HepG2 (cell line): ENCODE measurements around the gene TLR6. TPM values are rescaled to one million over a fixed set of nuclear protein-coding genes. Genes with fewer than 3 reads are reported as not detected.

ENCODE experiments used
- ATAC-seq: fragments of 200-7000 bp; cut with Tn5 transposase; 3 replicates; pipeline ENCODE4 v1.9.1; 2020; ENCODE audit warnings: mild to moderate bottlenecking, moderate library complexity
- BruUV-seq: library from RNA; stranded (reverse); fragments of 400-500 nt; replicated peaks from 2 replicates; lab custom pipeline; 2021; lab: Mats Ljungman, UMichigan
- CTCF ChIA-PET: fragments of 300-600 bp; formaldehyde crosslinking; extraction: SDS; loops from one replicate; lab custom pipeline; 2021; ENCODE audit warnings: low total read pairs, inconsistent platforms, low intra/inter-chr PET ratio; lab: Yijun Ruan, JAX
- POLR2A ChIA-PET: fragments of 350-600 bp; sonication (Branson Sonifier 250); formaldehyde crosslinking; loops from one replicate; lab custom pipeline; 2020; ENCODE audit warnings: antibody characterized with exemption, inconsistent platforms; lab: Yijun Ruan, JAX
- DNase-seq: peaks from one replicate; pipeline ENCODE4 v3.0.0-alpha.2; 2015; ENCODE audit warnings: low spot score
- FAIRE-seq: peaks from 3 replicates; lab custom pipeline; 2011; peaks lifted over from hg19 to GRCh38; lab: Jason Lieb, UNC
- H2AFZ ChIP-seq: one replicate; pipeline ENCODE4 v1.6.1; 2011; ENCODE audit warnings: low read length, inconsistent platforms
- H3K27ac ChIP-seq: fragments of 300-600 bp; 3 replicates; pipeline ENCODE4 v1.8.0; 2011; ENCODE audit warnings: mixed run types, mild to moderate bottlenecking, mixed read lengths, low read length, inconsistent platforms; ENCODE audit not compliant: insufficient read depth; ENCODE audit errors: extremely low read length
- H3K27me3 ChIP-seq, 2 experiments: fragments of 200-600 bp in 1 of 2; 2 replicates in 1 of 2; 3 replicates in 1 of 2; pipeline versions ENCODE4 v1.6.0 to v1.8.0; 2011; ENCODE audit warnings: low read length in 2 of 2, mild to moderate bottlenecking in 2 of 2, moderate library complexity in 2 of 2, inconsistent platforms in 1 of 2; ENCODE audit not compliant: insufficient read depth in 2 of 2, control insufficient read depth in 1 of 2
- H3K36me3 ChIP-seq, 2 experiments: fragments of 200-600 bp in 1 of 2; replicated peaks in 1 of 2; 2 replicates in 1 of 2; 3 replicates in 1 of 2; pipeline versions ENCODE4 v1.5.1 to v1.8.0; 2011; ENCODE audit warnings: low read length in 2 of 2, inconsistent platforms in 1 of 2; ENCODE audit not compliant: insufficient read depth in 2 of 2, control insufficient read depth in 1 of 2
- H3K4me1 ChIP-seq: 2 replicates; pipeline ENCODE4 v1.5.1; 2012; ENCODE audit warnings: low read length, inconsistent platforms; ENCODE audit not compliant: insufficient read depth
- H3K4me2 ChIP-seq: 2 replicates; pipeline ENCODE4 v1.6.0; 2011; ENCODE audit warnings: low read depth, low read length, inconsistent platforms
- H3K4me3 ChIP-seq, 3 experiments: fragments of 200-600 bp in 1 of 3; sonication (generic), shearing (Covaris generic) in 1 of 3; replicated peaks in 1 of 3; 2 replicates each; pipeline ENCODE4 v1.5.1; 2011 to 2016; ENCODE audit warnings: low read length in 3 of 3, inconsistent platforms in 2 of 3, low read depth in 2 of 3, mild to moderate bottlenecking in 2 of 3, control low read depth in 1 of 3, mixed read lengths in 1 of 3; ENCODE audit not compliant: insufficient read depth in 1 of 3
- H3K79me2 ChIP-seq: one replicate; pipeline ENCODE4 v1.6.1; 2011; ENCODE audit warnings: low read length, inconsistent platforms; ENCODE audit not compliant: insufficient read depth
- H3K9ac ChIP-seq: 2 replicates; pipeline ENCODE4 v1.6.0; 2011; ENCODE audit warnings: mild to moderate bottlenecking, low read depth, low read length, inconsistent platforms; ENCODE audit not compliant: insufficient read depth
- H3K9me3 ChIP-seq: 2 replicates; pipeline ENCODE4 v1.5.1; 2012; ENCODE audit warnings: mild to moderate bottlenecking, low read length
- H4K20me1 ChIP-seq: 2 replicates; pipeline ENCODE4 v1.6.0; 2011; ENCODE audit warnings: inconsistent platforms, mild to moderate bottlenecking, low read length, moderate library complexity; ENCODE audit not compliant: insufficient read depth
- DR1 ChIP-seq: sonication (generic); formaldehyde crosslinking; IDR thresholded peaks from 2 replicates; pipeline ENCODE4 v1.8.0; 2021; ENCODE audit warnings: mild to moderate bottlenecking, missing genetic modification reagents, inconsistent platforms
- MTA3 ChIP-seq: sonication (generic); formaldehyde crosslinking; IDR thresholded peaks from 2 replicates; pipeline ENCODE4 v1.4.0; 2020; ENCODE audit warnings: missing genetic modification reagents
- NCOA2 ChIP-seq: sonication (generic); formaldehyde crosslinking; IDR thresholded peaks from 2 replicates; pipeline ENCODE4 v1.8.0; 2022; ENCODE audit warnings: inconsistent platforms
- PTBP1 ChIP-seq: fragments of 200-400 bp; formaldehyde crosslinking; IDR thresholded peaks from 2 replicates; pipeline ENCODE4 v1.6.1; 2018; ENCODE audit warnings: low read length, low read depth; ENCODE audit not compliant: poor library complexity, severe bottlenecking
- ZNF446 ChIP-seq: sonication (generic); formaldehyde crosslinking; IDR thresholded peaks from 2 replicates; pipeline ENCODE4 v1.5.0; 2020; ENCODE audit warnings: mild to moderate bottlenecking, missing genetic modification reagents
- ZNF512 ChIP-seq: sonication (generic); formaldehyde crosslinking; IDR thresholded peaks from 2 replicates; pipeline ENCODE4 v1.4.0; 2020; ENCODE audit warnings: mild to moderate bottlenecking, missing genetic modification reagents
- ZNF576 ChIP-seq: sonication (generic); formaldehyde crosslinking; IDR thresholded peaks from 2 replicates; pipeline ENCODE4 v1.4.0; 2020; ENCODE audit warnings: mild to moderate bottlenecking, missing genetic modification reagents
- ZNF883 ChIP-seq: sonication (generic); formaldehyde crosslinking; IDR thresholded peaks from 2 replicates; pipeline ENCODE4 v1.5.1; 2020; ENCODE audit warnings: mild to moderate bottlenecking, missing genetic modification reagents; ENCODE audit errors: not compliant biosample characterization
- ZSCAN29 ChIP-seq: sonication (generic); formaldehyde crosslinking; conservative IDR thresholded peaks from 2 replicates; pipeline ENCODE4 v1.4.0; 2020; ENCODE audit warnings: mild to moderate bottlenecking, missing genetic modification reagents
- WGBS: methylation state at CpG from one replicate; pipeline ENCODE4 v1.1.6; 2017; ENCODE audit warnings: low lambda C conversion rate; 5-methylcytosine and 5-hydroxymethylcytosine counted together
- in situ Hi-C: cut with HindIII; loops from 2 replicates; pipeline ENCODE4 v1.10.0; 2017; ENCODE audit warnings: low pct_unique_long_range_greater_than_20kb; ENCODE audit not compliant: extremely low pct_ligation_motif_present
- intact Hi-C: fragments of 100-400 bp; cut with micrococcal nuclease; formaldehyde crosslinking; loops from one replicate; pipeline ENCODE4 v1.10.0; 2022; ENCODE audit not compliant: unreplicated experiment
- polyA plus RNA-seq, 8 experiments: library from polyadenylated mRNA; depleted of rRNA in 3 of 8; stranded (reverse) in 7 of 8; unstranded in 1 of 8; fragments of >200 nt; fragmentation: Illumina TruSeq in 4 of 8; extraction: Trizol in 4 of 8; gene quantifications; 2 replicates each; pipeline versions ENCODE4 v1.2.1 to v1.2.3, GENCODE V29; 2011 to 2016; ENCODE audit warnings: low read depth in 4 of 8, missing spikeins in 1 of 8, mixed read lengths in 1 of 8; ENCODE audit not compliant: insufficient read depth in 1 of 8
- total RNA-seq, 5 experiments: library from RNA; depleted of rRNA; stranded (reverse); fragments of >200 nt; fragmentation: Illumina TruSeq; extraction: Trizol; gene quantifications; 2 replicates each; pipeline ENCODE4 v1.2.3, GENCODE V29; 2016; ENCODE audit warnings: low read depth in 1 of 5
- TF ChIP-seq, protein P1 (sequence below): sonication (generic); formaldehyde crosslinking; IDR thresholded peaks from 2 replicates; pipeline ENCODE4 v1.4.0; 2020; ENCODE audit warnings: missing genetic modification reagents
- TF ChIP-seq, protein P2 (sequence below): sonication (generic); formaldehyde crosslinking; conservative IDR thresholded peaks from 2 replicates; pipeline ENCODE4 v1.4.0; 2020; ENCODE audit warnings: missing genetic modification reagents

TLR6 gene
- total and polyA plus RNA-seq, 2 of the 13 experiments (the other 11 are each of a cell fraction or from before 2014, with no cell fraction given) = 0.33 to 0.71 TPM

GRCh38 chr4:38904682-38905081 lies 48.1 kb upstream of the TLR6 start (continued):
- TF ChIP-seq ZNF883 (no peak), ZNF446 (CRISPR knock-in tag) (no peak)

- H2AFZ ChIP-seq = no peak overlapping the region
- H3K4me3 ChIP-seq = peak overlapping the region; percentile 35 to 53 (median 39); a peak in 5 of 6 replicates
- intact Hi-C loops (loop anchor here (1.0 to 10.0 kb wide), 3 partner anchors 89 to 231 kb away; no protein-coding TSS in a partner anchor), in situ Hi-C loops (loop anchor here (5.0 kb wide), 1 partner anchor 233 kb away; no protein-coding TSS in a partner anchor)
- H3K36me3 ChIP-seq = peaks cover 16 to 49% of the 10 kb centered on the region in 2 experiments
- peaks cover 43% of the 10 kb centered on the region for H3K4me1 ChIP-seq
- no peaks in the 10 kb centered on the region for H4K20me1 ChIP-seq
- peak; percentile 89 for DNase-seq
- H3K27ac ChIP-seq = peak overlapping the region; percentile 81
- peak overlapping the region; percentile 71 for H3K4me2 ChIP-seq
- H3K27me3 ChIP-seq = no peaks in the 10 kb centered on the region
- 0% methylated on average over 10 of the region's 10 CpGs for WGBS
- FAIRE-seq = peak; percentile 94
- H3K79me2 ChIP-seq = peaks cover 9% of the 10 kb centered on the region
- BruUV-seq = no TSS peak
- peak overlapping the region; percentile 48 for H3K9ac ChIP-seq
- CTCF ChIA-PET = interaction anchor here (0.9 kb wide), 1 partner anchor 231 kb away, joined by 3 read pairs; no protein-coding TSS in a partner anchor
- ATAC-seq = peak; percentile 100
- no peaks in the 10 kb centered on the region for H3K9me3 ChIP-seq
- POLR2A ChIA-PET = interaction anchor here (1.0 to 3.0 kb wide), 7 partner anchors 15 to 231 kb away, joined by 3 to 27 read pairs (median 4); no protein-coding TSS in a partner anchor
- TF ChIP-seq NCOA2 (CRISPR knock-in tag) = peak; percentile 56; the same call in 1 of the 2 replicates
- TF ChIP-seq PTBP1 = no peak
- TF ChIP-seq, protein P1, sequence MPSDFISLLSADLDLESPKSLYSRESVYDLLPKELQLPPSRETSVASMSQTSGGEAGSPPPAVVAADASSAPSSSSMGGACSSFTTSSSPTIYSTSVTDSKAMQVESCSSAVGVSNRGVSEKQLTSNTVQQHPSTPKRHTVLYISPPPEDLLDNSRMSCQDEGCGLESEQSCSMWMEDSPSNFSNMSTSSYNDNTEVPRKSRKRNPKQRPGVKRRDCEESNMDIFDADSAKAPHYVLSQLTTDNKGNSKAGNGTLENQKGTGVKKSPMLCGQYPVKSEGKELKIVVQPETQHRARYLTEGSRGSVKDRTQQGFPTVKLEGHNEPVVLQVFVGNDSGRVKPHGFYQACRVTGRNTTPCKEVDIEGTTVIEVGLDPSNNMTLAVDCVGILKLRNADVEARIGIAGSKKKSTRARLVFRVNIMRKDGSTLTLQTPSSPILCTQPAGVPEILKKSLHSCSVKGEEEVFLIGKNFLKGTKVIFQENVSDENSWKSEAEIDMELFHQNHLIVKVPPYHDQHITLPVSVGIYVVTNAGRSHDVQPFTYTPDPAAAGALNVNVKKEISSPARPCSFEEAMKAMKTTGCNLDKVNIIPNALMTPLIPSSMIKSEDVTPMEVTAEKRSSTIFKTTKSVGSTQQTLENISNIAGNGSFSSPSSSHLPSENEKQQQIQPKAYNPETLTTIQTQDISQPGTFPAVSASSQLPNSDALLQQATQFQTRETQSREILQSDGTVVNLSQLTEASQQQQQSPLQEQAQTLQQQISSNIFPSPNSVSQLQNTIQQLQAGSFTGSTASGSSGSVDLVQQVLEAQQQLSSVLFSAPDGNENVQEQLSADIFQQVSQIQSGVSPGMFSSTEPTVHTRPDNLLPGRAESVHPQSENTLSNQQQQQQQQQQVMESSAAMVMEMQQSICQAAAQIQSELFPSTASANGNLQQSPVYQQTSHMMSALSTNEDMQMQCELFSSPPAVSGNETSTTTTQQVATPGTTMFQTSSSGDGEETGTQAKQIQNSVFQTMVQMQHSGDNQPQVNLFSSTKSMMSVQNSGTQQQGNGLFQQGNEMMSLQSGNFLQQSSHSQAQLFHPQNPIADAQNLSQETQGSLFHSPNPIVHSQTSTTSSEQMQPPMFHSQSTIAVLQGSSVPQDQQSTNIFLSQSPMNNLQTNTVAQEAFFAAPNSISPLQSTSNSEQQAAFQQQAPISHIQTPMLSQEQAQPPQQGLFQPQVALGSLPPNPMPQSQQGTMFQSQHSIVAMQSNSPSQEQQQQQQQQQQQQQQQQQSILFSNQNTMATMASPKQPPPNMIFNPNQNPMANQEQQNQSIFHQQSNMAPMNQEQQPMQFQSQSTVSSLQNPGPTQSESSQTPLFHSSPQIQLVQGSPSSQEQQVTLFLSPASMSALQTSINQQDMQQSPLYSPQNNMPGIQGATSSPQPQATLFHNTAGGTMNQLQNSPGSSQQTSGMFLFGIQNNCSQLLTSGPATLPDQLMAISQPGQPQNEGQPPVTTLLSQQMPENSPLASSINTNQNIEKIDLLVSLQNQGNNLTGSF (CRISPR knock-in tag) = no peak
- TF ChIP-seq, protein P2, sequence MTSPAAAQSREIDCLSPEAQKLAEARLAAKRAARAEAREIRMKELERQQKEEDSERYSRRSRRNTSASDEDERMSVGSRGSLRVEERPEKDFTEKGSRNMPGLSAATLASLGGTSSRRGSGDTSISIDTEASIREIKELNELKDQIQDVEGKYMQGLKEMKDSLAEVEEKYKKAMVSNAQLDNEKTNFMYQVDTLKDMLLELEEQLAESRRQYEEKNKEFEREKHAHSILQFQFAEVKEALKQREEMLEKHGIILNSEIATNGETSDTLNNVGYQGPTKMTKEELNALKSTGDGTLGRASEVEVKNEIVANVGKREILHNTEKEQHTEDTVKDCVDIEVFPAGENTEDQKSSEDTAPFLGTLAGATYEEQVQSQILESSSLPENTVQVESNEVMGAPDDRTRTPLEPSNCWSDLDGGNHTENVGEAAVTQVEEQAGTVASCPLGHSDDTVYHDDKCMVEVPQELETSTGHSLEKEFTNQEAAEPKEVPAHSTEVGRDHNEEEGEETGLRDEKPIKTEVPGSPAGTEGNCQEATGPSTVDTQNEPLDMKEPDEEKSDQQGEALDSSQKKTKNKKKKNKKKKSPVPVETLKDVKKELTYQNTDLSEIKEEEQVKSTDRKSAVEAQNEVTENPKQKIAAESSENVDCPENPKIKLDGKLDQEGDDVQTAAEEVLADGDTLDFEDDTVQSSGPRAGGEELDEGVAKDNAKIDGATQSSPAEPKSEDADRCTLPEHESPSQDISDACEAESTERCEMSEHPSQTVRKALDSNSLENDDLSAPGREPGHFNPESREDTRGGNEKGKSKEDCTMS (CRISPR knock-in tag) = no peak
- TF ChIP-seq DR1 (CRISPR knock-in tag) = no peak
- no peak for TF ChIP-seq ZSCAN29 (CRISPR knock-in tag)
- no peak for TF ChIP-seq ZNF576
- no peak for TF ChIP-seq ZNF512 (CRISPR knock-in tag)
- TF ChIP-seq MTA3 (CRISPR knock-in tag) = no peak
These were observed 47.6 kb upstream of the TLR6 start for GRCh38 chr4:38904090-38904666.
